Measurements from ENCODE around the gene LRRC43. TPM values are rescaled to one million over a fixed set of nuclear protein-coding genes. Genes with fewer than 3 reads are reported as not detected.

Gene LRRC43
- total RNA-seq, 1 experiment from 2014 or later, result 0.46 TPM

- H4K8ac ChIP-seq (replicated peaks; ENCODE audit: insufficient read length, low read depth, low read length), result no peak overlapping the region
- H3K27me3 ChIP-seq (ENCODE audit: insufficient read depth, low read length), result no peaks in the 10 kb centered on the region
- H3K79me2 ChIP-seq (ENCODE audit: insufficient read depth, low read length), result no peaks in the 10 kb centered on the region
- H3K9me3 Mint-ChIP-seq, result no peaks in the 10 kb centered on the region; a peak in 1 of 5 replicates
- H3K23ac ChIP-seq (ENCODE audit: insufficient read length, low read depth, low read length), result no peak overlapping the region
- no peak overlapping the region for H2BK15ac ChIP-seq (ENCODE audit: low read depth, low read length)
- H3K4me2 ChIP-seq (ENCODE audit: insufficient read depth, insufficient read length, low read length), result no peak overlapping the region
- H3K4me1 ChIP-seq (ENCODE audit: insufficient read depth, low read length), result no peaks in the 10 kb centered on the region
- no peak overlapping the region for H4K91ac ChIP-seq (ENCODE audit: insufficient read length, low read depth, low read length)
- no peak overlapping the region for H2BK5ac ChIP-seq (ENCODE audit: insufficient read length, low read length)
- H3K4me1 Mint-ChIP-seq, result no peaks in the 10 kb centered on the region
- H3K79me1 ChIP-seq (ENCODE audit: insufficient read depth, low read depth, low read length, poor library complexity, severe bottlenecking), result no peaks in the 10 kb centered on the region
- no peaks in the 10 kb centered on the region for H3K27me3 Mint-ChIP-seq (ENCODE audit: low read depth)
- no peaks in the 10 kb centered on the region for H3K9me3 ChIP-seq (ENCODE audit: control insufficient read depth, low read depth, low read length)
- no peak overlapping the region for H3K4ac ChIP-seq (ENCODE audit: low read depth, low read length)
- H2BK120ac ChIP-seq (ENCODE audit: low read depth, low read length, poor library complexity, severe bottlenecking), result no peak overlapping the region
- H2BK12ac ChIP-seq (ENCODE audit: insufficient read length, low read depth, low read length), result no peak overlapping the region
- no peak overlapping the region for H3K14ac ChIP-seq (ENCODE audit: insufficient read depth, low read length)
- H2BK20ac ChIP-seq (ENCODE audit: low read depth, low read length, poor library complexity, severe bottlenecking), result no peak overlapping the region
- no peak overlapping the region for H3K9ac ChIP-seq (ENCODE audit: extremely low read depth, insufficient read length, low read length)
- peaks cover 9 to 49% (median 37%) of the 10 kb centered on the region in 3 experiments for H3K36me3 Mint-ChIP-seq (ENCODE audit: insufficient read depth in 1 of 3, low read depth in 3 of 3)
- no CpG with 5 or more reads among the region's 5 CpGs for WGBS (ENCODE audit: extremely low coverage, insufficient read length, low lambda C conversion rate)
- H2AK5ac ChIP-seq (ENCODE audit: insufficient read length, low read length), result no peak overlapping the region
- H3K27ac ChIP-seq (ENCODE audit: insufficient read length, low read depth, low read length), result no peak overlapping the region
- H3K4me3 Mint-ChIP-seq, result no peak overlapping the region
- H3K56ac ChIP-seq (ENCODE audit: insufficient read length, low read depth, low read length), result no peak overlapping the region
- TF ChIP-seq CTCF (conservative IDR thresholded peaks at IDR 0.05), result no peak
- no peak overlapping the region for H3K18ac ChIP-seq (ENCODE audit: insufficient read length, low read depth, low read length)
- H3K23me2 ChIP-seq (ENCODE audit: insufficient read length, low read depth, low read length, poor library complexity, severe bottlenecking), result no peaks in the 10 kb centered on the region
- H4K20me1 ChIP-seq (ENCODE audit: control insufficient read depth, insufficient read depth, insufficient read length), result no peaks in the 10 kb centered on the region
- no peak overlapping the region for H4K5ac ChIP-seq (ENCODE audit: insufficient read length, low read depth, low read length)
- no peak overlapping the region for H3T11ph ChIP-seq (ENCODE audit: low read length)
- DNase-seq, result no peak
- no peak overlapping the region; a peak in 1 of 7 replicates for H3K27ac Mint-ChIP-seq
- H2AFZ ChIP-seq (ENCODE audit: low read length), result no peak overlapping the region
Observed at GRCh38 chr12:122238861-122239260, 55.9 kb downstream of the LRRC43 start.
